ENCODE measurements around the gene PCDHGB4. TPM values are rescaled to one million over a fixed set of nuclear protein-coding genes. Genes with fewer than 3 reads are reported as not detected.

PCDHGB4 gene
- total and polyA plus RNA-seq, 2 of the 13 experiments (the other 11 are each of a cell fraction or from before 2014, with no cell fraction given) = 1.7 to 3.3 TPM

DNA sequence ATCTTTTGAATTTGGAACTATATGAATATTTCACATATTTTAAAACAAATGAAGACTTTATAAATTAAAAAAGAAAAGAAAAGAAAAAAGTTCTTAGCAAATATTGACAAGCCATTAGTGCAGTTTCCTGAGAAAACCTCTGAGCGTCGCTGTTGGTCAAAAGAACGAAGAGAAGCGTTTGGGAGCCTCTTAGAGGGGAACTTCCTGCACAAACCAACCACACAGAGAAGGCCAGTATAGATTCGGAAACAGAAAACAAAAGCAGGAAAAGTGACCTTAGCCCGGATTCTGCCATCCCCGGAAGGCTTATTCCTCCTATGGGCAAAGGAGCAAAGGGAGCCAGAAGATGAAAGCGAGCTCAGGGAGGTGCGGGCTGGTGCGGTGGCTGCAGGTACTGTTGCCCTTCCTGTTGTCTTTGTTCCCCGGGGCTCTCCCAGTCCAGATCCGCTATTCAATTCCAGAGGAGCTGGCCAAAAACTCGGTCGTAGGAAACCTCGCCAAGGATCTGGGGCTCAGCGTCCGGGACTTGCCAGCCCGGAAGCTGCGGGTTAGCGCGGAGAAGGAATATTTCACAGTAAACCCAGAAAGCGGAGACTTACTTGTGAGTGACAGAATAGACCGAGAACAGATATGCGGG, 27.6 kb upstream of the PCDHGB4 start, which contains the start of gene PCDHGB2:
TSS of gene PCDHGB2 (plus strand) at position 205 of the 637 bp plus-strand sequence. CDS start at position 347, 142 bp downstream.
- H3K27me3 ChIP-seq (ENCODE audit: control insufficient read depth in 1 of 2, insufficient read depth in 2 of 2, low read length in 2 of 2) = no peaks in the 10 kb centered on the region
- in situ Hi-C loops (cut with HindIII; ENCODE audit: extremely low pct_ligation_motif_present, low pct_unique_long_range_greater_than_20kb) = loop anchor here (10.0 kb wide), 1 partner anchor 165 kb away; no protein-coding TSS in a partner anchor
- ATAC-seq (peak; percentile 78), FAIRE-seq (no peak), DNase-seq (ENCODE audit: low spot score) (peak; percentile 48)
- no peaks in the 10 kb centered on the region for H3K79me2 ChIP-seq (ENCODE audit: insufficient read depth, low read length)
- TSS peak; percentile 64 for BruUV-seq (replicated peaks)
- ChIA-PET CTCF (ENCODE audit: low intra/inter-chr PET ratio, low total read pairs) (interaction anchor here (1.6 to 1.8 kb wide), 3 partner anchors 165 to 204 kb away, joined by 5 to 10 read pairs (median 7); no protein-coding TSS in a partner anchor), POLR2A (interaction anchor here (0.8 kb wide), 1 partner anchor 204 kb away, joined by 4 read pairs; no protein-coding TSS in a partner anchor)
- no peaks in the 10 kb centered on the region for H3K4me1 ChIP-seq (ENCODE audit: insufficient read depth, low read length)
- 41% methylated on average over 23 of the region's 24 CpGs for WGBS (ENCODE audit: low lambda C conversion rate)
- H3K4me2 ChIP-seq (ENCODE audit: low read depth, low read length) = peak within 1 kb of the TSS; percentile 31
- H3K9ac ChIP-seq (ENCODE audit: insufficient read depth, low read depth, low read length) = peak within 1 kb of the TSS; percentile 44
- intact Hi-C loops (cut with micrococcal nuclease; ENCODE audit: unreplicated experiment) = loop anchor here (2.0 to 10.0 kb wide), 2 partner anchors 165 to 205 kb away; no protein-coding TSS in a partner anchor
- peak within 1 kb of the TSS; percentile 48 for H2AFZ ChIP-seq (ENCODE audit: low read length)
- no peak within 1 kb of the TSS for H3K27ac ChIP-seq (ENCODE audit: extremely low read length, insufficient read depth, low read length)
- H4K20me1 ChIP-seq (ENCODE audit: insufficient read depth, low read length) = no peaks in the 10 kb centered on the region
- peak within 1 kb of the TSS; percentile 17 to 63 (median 50); a peak in 5 of 6 replicates for H3K4me3 ChIP-seq (replicated peaks in 1 of 3; ENCODE audit: insufficient read depth in 1 of 3, low read depth in 2 of 3, low read length in 3 of 3)
- peaks cover 47% of the 10 kb centered on the region for H3K9me3 ChIP-seq (ENCODE audit: low read length)
- H3K36me3 ChIP-seq (replicated peaks in 1 of 2; ENCODE audit: control insufficient read depth in 1 of 2, insufficient read depth in 2 of 2, low read length in 2 of 2) = no peaks in the 10 kb centered on the region
- TF ChIP-seq SMC3 (IDR thresholded peaks at IDR 0.05; ENCODE audit: low read length) (peak; percentile 32; the same call in 1 of the 2 replicates), HCFC1 (IDR thresholded peaks at IDR 0.05; ENCODE audit: low read depth, low read length) (no peak), ZFYVE20 (CRISPR knock-in tag; IDR thresholded peaks at IDR 0.05; ENCODE audit: borderline replicate concordance, low read depth) (no peak), JDP2 (CRISPR knock-in tag; IDR thresholded peaks at IDR 0.05; ENCODE audit: borderline replicate concordance) (no peak), DNMT1 (CRISPR knock-in tag; IDR thresholded peaks at IDR 0.05) (no peak), TCF12 (IDR thresholded peaks at IDR 0.05) (no peak), TCF12 (CRISPR knock-in tag; IDR thresholded peaks at IDR 0.05) (no peak), ZNF484 (CRISPR knock-in tag; IDR thresholded peaks at IDR 0.05; ENCODE audit: borderline replicate concordance, low read depth) (no peak), STAG1 (CRISPR knock-in tag; IDR thresholded peaks at IDR 0.05) (peak; percentile 57), KAT8 (CRISPR knock-in tag; IDR thresholded peaks at IDR 0.05) (0 out of 2 replicates have a peak, but pooled peaks have one; percentile 29), ELF3 (CRISPR knock-in tag; IDR thresholded peaks at IDR 0.05) (peak; percentile 27; the same call in 1 of the 2 replicates), CEBPG (CRISPR knock-in tag; IDR thresholded peaks at IDR 0.05) (no peak), ZNF251 (CRISPR knock-in tag; IDR thresholded peaks at IDR 0.05) (no peak), ZNF333 (CRISPR knock-in tag; IDR thresholded peaks at IDR 0.05; ENCODE audit: borderline replicate concordance) (no peak), HDAC2 (CRISPR knock-in tag; IDR thresholded peaks at IDR 0.05) (no peak), ZNF468 (CRISPR knock-in tag; IDR thresholded peaks at IDR 0.05) (no peak), ZNF670 (CRISPR knock-in tag; IDR thresholded peaks at IDR 0.05; ENCODE audit: borderline replicate concordance) (no peak), TAF15 (IDR thresholded peaks at IDR 0.05; ENCODE audit: low read depth, low read length, poor library complexity, severe bottlenecking) (no peak), CTCF (CRISPR knock-in tag; IDR thresholded peaks at IDR 0.05) (peak; percentile 62), GATAD2A (CRISPR knock-in tag; IDR thresholded peaks at IDR 0.05) (no peak), ZNF564 (CRISPR knock-in tag; IDR thresholded peaks at IDR 0.05) (no peak)
- TF ChIP-seq, protein P1, sequence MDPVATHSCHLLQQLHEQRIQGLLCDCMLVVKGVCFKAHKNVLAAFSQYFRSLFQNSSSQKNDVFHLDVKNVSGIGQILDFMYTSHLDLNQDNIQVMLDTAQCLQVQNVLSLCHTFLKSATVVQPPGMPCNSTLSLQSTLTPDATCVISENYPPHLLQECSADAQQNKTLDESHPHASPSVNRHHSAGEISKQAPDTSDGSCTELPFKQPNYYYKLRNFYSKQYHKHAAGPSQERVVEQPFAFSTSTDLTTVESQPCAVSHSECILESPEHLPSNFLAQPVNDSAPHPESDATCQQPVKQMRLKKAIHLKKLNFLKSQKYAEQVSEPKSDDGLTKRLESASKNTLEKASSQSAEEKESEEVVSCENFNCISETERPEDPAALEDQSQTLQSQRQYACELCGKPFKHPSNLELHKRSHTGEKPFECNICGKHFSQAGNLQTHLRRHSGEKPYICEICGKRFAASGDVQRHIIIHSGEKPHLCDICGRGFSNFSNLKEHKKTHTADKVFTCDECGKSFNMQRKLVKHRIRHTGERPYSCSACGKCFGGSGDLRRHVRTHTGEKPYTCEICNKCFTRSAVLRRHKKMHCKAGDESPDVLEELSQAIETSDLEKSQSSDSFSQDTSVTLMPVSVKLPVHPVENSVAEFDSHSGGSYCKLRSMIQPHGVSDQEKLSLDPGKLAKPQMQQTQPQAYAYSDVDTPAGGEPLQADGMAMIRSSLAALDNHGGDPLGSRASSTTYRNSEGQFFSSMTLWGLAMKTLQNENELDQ (CRISPR knock-in tag; IDR thresholded peaks at IDR 0.05; ENCODE audit: borderline replicate concordance) = no peak
- TF ChIP-seq, protein P2, sequence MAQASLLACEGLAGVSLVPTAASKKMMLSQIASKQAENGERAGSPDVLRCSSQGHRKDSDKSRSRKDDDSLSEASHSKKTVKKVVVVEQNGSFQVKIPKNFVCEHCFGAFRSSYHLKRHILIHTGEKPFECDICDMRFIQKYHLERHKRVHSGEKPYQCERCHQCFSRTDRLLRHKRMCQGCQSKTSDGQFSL (CRISPR knock-in tag; IDR thresholded peaks at IDR 0.05) = no peak

Data from HepG2 (cell line).